GM20000 (cell line): ENCODE measurements around the gene ZNF426.

Experiments
- DNase-seq: peaks from one replicate; pipeline ENCODE4 v3.0.0; 2012; ENCODE audit warnings: low spot score
- TF ChIP-seq, protein P1 (sequence below): IDR thresholded peaks from 2 replicates; pipeline ENCODE4 v1.5.1; 2012; ENCODE audit warnings: mild to moderate bottlenecking, control low read depth; ENCODE audit errors: extremely low read depth, missing control alignments

The ZNF426 gene

DNA sequence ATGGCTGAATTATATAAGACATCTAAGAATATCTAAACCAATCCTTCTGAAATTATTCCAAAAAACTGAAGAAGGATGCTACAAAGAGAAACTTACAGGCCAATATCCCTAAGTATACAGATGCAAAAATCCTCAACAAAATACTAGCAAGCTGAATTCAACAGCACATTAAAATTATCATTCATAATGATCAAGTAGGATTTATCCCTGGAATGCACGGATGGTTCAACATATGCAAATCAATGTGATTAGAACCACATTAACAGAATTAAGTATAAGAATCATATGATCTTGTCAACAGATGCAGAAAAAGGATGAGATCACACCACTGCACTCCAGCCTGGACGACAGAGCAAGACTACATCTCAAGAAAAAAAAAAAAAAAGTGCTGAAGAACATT, 53.3 kb downstream of the ZNF426 start:
- TF ChIP-seq, protein P1, sequence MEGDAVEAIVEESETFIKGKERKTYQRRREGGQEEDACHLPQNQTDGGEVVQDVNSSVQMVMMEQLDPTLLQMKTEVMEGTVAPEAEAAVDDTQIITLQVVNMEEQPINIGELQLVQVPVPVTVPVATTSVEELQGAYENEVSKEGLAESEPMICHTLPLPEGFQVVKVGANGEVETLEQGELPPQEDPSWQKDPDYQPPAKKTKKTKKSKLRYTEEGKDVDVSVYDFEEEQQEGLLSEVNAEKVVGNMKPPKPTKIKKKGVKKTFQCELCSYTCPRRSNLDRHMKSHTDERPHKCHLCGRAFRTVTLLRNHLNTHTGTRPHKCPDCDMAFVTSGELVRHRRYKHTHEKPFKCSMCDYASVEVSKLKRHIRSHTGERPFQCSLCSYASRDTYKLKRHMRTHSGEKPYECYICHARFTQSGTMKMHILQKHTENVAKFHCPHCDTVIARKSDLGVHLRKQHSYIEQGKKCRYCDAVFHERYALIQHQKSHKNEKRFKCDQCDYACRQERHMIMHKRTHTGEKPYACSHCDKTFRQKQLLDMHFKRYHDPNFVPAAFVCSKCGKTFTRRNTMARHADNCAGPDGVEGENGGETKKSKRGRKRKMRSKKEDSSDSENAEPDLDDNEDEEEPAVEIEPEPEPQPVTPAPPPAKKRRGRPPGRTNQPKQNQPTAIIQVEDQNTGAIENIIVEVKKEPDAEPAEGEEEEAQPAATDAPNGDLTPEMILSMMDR, result no peak
- no peak for DNase-seq

DNA sequence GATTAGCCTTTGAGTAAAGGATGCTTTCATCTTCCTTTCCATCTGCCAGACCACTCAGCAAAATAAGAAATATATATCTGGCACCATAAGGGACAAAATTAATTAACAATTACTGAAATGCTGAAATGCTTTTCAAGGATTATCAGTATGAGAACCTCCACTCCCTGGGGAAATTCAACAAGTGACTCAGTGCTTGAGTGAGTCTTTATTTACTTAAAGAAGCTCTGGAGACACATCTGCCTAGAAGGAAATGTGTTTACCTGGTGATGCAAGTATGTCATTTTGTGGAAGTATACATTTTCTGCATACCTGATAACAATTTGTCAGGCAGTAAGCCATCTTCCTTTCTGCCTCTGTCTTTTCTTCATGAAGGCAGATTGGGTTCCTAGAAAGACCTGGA, 63.5 kb downstream of the ZNF426 start:
- DNase-seq, result no peak
- TF ChIP-seq, protein P1, result no peak
